Measurements from ENCODE around the gene SFMBT2.

- TF ChIP-seq GFI1 (CRISPR knock-in tag; IDR thresholded peaks at IDR 0.05; ENCODE audit: borderline replicate concordance) (no peak), SMC3 (IDR thresholded peaks at IDR 0.05; ENCODE audit: low read length) (no peak)
- TF ChIP-seq, protein P1, sequence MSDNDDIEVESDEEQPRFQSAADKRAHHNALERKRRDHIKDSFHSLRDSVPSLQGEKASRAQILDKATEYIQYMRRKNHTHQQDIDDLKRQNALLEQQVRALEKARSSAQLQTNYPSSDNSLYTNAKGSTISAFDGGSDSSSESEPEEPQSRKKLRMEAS (IDR thresholded peaks at IDR 0.05) = no peak
These were observed 30.1 kb downstream of the SFMBT2 start for GRCh38 chr10:7380704-7381241.

Measured in HepG2 (cell line).